GM18499 (cell line): Measurements from ENCODE around the gene SLC23A2.

Experiments
- ATAC-seq: cut with Tn5 transposase; IDR thresholded peaks from one replicate; pipeline ENCODE4 v1.9.1; 2021; ENCODE audit warnings: moderate number of reproducible peaks; ENCODE audit not compliant: insufficient read depth, unreplicated experiment

Gene SLC23A2

GRCh38 chr20:4912380-4913142, 88.7 kb downstream of the SLC23A2 start:
- ATAC-seq = no peak

- no peak for ATAC-seq
Observed at GRCh38 chr20:4910951-4911350, 90.4 kb downstream of the SLC23A2 start.

GRCh38 chr20:4905613-4906012, 95.7 kb downstream of the SLC23A2 start:
- ATAC-seq = no peak

- ATAC-seq = no peak
Observed at GRCh38 chr20:4905195-4905594, 96.1 kb downstream of the SLC23A2 start.

GRCh38 chr20:4904127-4904860, 97.0 kb downstream of the SLC23A2 start:
- ATAC-seq = no peak

- no peak for ATAC-seq
Observed at GRCh38 chr20:4902788-4903187, 98.5 kb downstream of the SLC23A2 start.

GRCh38 chr20:4901031-4901818, 100.1 kb downstream of the SLC23A2 start:
- ATAC-seq = no peak

GRCh38 chr20:4898282-4899244, 102.7 kb downstream of the SLC23A2 start:
- no peak for ATAC-seq

- no peak for ATAC-seq
Observed at GRCh38 chr20:4897600-4897999, 103.7 kb downstream of the SLC23A2 start.

GRCh38 chr20:4896971-4897497, 104.3 kb downstream of the SLC23A2 start:
- no peak for ATAC-seq

GRCh38 chr20:4896119-4896702, 105.1 kb downstream of the SLC23A2 start:
- ATAC-seq = no peak

GRCh38 chr20:4894981-4895381, 106.3 kb downstream of the SLC23A2 start:
- ATAC-seq = no peak

GRCh38 chr20:4894409-4894808, 106.9 kb downstream of the SLC23A2 start:
- ATAC-seq = no peak

- no peak for ATAC-seq
Observed at GRCh38 chr20:4893709-4894108, 107.6 kb downstream of the SLC23A2 start.

- ATAC-seq = no peak
Observed at GRCh38 chr20:4891997-4892396, 109.3 kb downstream of the SLC23A2 start.

- ATAC-seq = no peak
Observed at GRCh38 chr20:4891190-4891763, 110.0 kb downstream of the SLC23A2 start.

- no peak for ATAC-seq
Observed at GRCh38 chr20:4889446-4889845, 111.9 kb downstream of the SLC23A2 start.

GRCh38 chr20:4887586-4887985, 113.7 kb downstream of the SLC23A2 start:
- ATAC-seq = no peak
